SK-N-SH treated with all-trans-retinoic acid at 6 μM for 48 hours (cell line): ENCODE measurements around the gene SH3BP5.

Source experiments
- ZFP30 ChIP-seq: fragments of 450-650 bp; formaldehyde crosslinking; IDR thresholded peaks from 2 replicates; pipeline ENCODE4 v1.5.0; 2022; ENCODE audit warnings: mild to moderate bottlenecking, moderate library complexity
- TF ChIP-seq, protein P1 (sequence below): fragments of 250-450 bp; sonication (Bioruptor Pico); IDR thresholded peaks from 2 replicates; pipeline ENCODE4 v1.8.0; 2020; ENCODE audit warnings: mild to moderate bottlenecking, moderate library complexity, borderline replicate concordance

DNA sequence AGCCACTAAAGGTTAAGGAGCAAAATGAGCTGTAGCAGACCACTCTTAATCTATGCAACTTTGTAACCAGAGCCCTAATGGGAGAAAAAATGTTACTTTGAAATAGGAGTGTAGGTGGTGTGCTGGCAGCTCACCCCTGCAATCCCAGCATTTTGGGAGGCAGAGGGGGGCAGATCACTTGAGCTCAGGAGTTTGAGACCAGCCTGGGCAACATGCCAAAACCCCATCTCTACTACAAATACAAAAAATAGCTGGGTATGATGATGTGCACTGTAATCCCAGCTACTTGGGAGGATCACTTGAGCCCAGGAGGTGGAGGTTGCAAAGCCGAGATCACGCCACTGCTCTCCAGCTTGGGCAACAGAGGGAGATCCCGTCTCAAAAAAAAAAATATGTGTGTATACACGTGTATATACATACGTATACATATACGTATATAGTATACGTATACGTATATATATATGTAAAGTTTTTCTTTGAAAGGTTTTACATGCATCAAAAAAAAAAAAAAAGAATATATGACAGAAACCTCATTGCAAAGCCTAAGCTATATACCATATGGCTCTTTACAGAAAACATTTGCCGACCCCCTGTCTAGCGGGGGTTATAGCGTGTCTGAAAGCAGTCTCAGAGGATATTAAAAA lies 110.7 kb downstream of the SH3BP5 start:
- TF ChIP-seq, protein P1, sequence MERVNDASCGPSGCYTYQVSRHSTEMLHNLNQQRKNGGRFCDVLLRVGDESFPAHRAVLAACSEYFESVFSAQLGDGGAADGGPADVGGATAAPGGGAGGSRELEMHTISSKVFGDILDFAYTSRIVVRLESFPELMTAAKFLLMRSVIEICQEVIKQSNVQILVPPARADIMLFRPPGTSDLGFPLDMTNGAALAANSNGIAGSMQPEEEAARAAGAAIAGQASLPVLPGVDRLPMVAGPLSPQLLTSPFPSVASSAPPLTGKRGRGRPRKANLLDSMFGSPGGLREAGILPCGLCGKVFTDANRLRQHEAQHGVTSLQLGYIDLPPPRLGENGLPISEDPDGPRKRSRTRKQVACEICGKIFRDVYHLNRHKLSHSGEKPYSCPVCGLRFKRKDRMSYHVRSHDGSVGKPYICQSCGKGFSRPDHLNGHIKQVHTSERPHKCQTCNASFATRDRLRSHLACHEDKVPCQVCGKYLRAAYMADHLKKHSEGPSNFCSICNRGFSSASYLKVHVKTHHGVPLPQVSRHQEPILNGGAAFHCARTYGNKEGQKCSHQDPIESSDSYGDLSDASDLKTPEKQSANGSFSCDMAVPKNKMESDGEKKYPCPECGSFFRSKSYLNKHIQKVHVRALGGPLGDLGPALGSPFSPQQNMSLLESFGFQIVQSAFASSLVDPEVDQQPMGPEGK, result no peak
- no peak for TF ChIP-seq ZFP30 (CRISPR knock-in tag)
